HepG2 (cell line): Measurements from ENCODE around the gene PAQR6. TPM values are rescaled to one million over a fixed set of nuclear protein-coding genes. Genes with fewer than 3 reads are reported as not detected.

Experiments
- ATAC-seq: fragments of 200-7000 bp; cut with Tn5 transposase; 3 replicates; pipeline ENCODE4 v1.9.1; 2020; ENCODE audit warnings: mild to moderate bottlenecking, moderate library complexity
- BruUV-seq: library from RNA; stranded (reverse); fragments of 400-500 nt; replicated peaks from 2 replicates; lab custom pipeline; 2021; lab: Mats Ljungman, UMichigan
- CTCF ChIA-PET: fragments of 300-600 bp; formaldehyde crosslinking; extraction: SDS; loops from one replicate; lab custom pipeline; 2021; ENCODE audit warnings: low total read pairs, inconsistent platforms, low intra/inter-chr PET ratio; lab: Yijun Ruan, JAX
- POLR2A ChIA-PET: fragments of 350-600 bp; sonication (Branson Sonifier 250); formaldehyde crosslinking; loops from one replicate; lab custom pipeline; 2020; ENCODE audit warnings: antibody characterized with exemption, inconsistent platforms; lab: Yijun Ruan, JAX
- DNase-seq: peaks from one replicate; pipeline ENCODE4 v3.0.0-alpha.2; 2015; ENCODE audit warnings: low spot score
- FAIRE-seq: peaks from 3 replicates; lab custom pipeline; 2011; peaks lifted over from hg19 to GRCh38; lab: Jason Lieb, UNC
- H2AFZ ChIP-seq: one replicate; pipeline ENCODE4 v1.6.1; 2011; ENCODE audit warnings: low read length, inconsistent platforms
- H3K27ac ChIP-seq: fragments of 300-600 bp; 3 replicates; pipeline ENCODE4 v1.8.0; 2011; ENCODE audit warnings: mixed run types, mild to moderate bottlenecking, mixed read lengths, low read length, inconsistent platforms; ENCODE audit not compliant: insufficient read depth; ENCODE audit errors: extremely low read length
- H3K27me3 ChIP-seq, 2 experiments: fragments of 200-600 bp in 1 of 2; 2 replicates in 1 of 2; 3 replicates in 1 of 2; pipeline versions ENCODE4 v1.6.0 to v1.8.0; 2011; ENCODE audit warnings: low read length in 2 of 2, mild to moderate bottlenecking in 2 of 2, moderate library complexity in 2 of 2, inconsistent platforms in 1 of 2; ENCODE audit not compliant: insufficient read depth in 2 of 2, control insufficient read depth in 1 of 2
- H3K36me3 ChIP-seq, 2 experiments: fragments of 200-600 bp in 1 of 2; replicated peaks in 1 of 2; 2 replicates in 1 of 2; 3 replicates in 1 of 2; pipeline versions ENCODE4 v1.5.1 to v1.8.0; 2011; ENCODE audit warnings: low read length in 2 of 2, inconsistent platforms in 1 of 2; ENCODE audit not compliant: insufficient read depth in 2 of 2, control insufficient read depth in 1 of 2
- H3K4me1 ChIP-seq: 2 replicates; pipeline ENCODE4 v1.5.1; 2012; ENCODE audit warnings: low read length, inconsistent platforms; ENCODE audit not compliant: insufficient read depth
- H3K4me2 ChIP-seq: 2 replicates; pipeline ENCODE4 v1.6.0; 2011; ENCODE audit warnings: low read depth, low read length, inconsistent platforms
- H3K4me3 ChIP-seq, 3 experiments: fragments of 200-600 bp in 1 of 3; sonication (generic), shearing (Covaris generic) in 1 of 3; replicated peaks in 1 of 3; 2 replicates each; pipeline ENCODE4 v1.5.1; 2011 to 2016; ENCODE audit warnings: low read length in 3 of 3, inconsistent platforms in 2 of 3, low read depth in 2 of 3, mild to moderate bottlenecking in 2 of 3, control low read depth in 1 of 3, mixed read lengths in 1 of 3; ENCODE audit not compliant: insufficient read depth in 1 of 3
- H3K79me2 ChIP-seq: one replicate; pipeline ENCODE4 v1.6.1; 2011; ENCODE audit warnings: low read length, inconsistent platforms; ENCODE audit not compliant: insufficient read depth
- H3K9ac ChIP-seq: 2 replicates; pipeline ENCODE4 v1.6.0; 2011; ENCODE audit warnings: mild to moderate bottlenecking, low read depth, low read length, inconsistent platforms; ENCODE audit not compliant: insufficient read depth
- H3K9me3 ChIP-seq: 2 replicates; pipeline ENCODE4 v1.5.1; 2012; ENCODE audit warnings: mild to moderate bottlenecking, low read length
- H4K20me1 ChIP-seq: 2 replicates; pipeline ENCODE4 v1.6.0; 2011; ENCODE audit warnings: inconsistent platforms, mild to moderate bottlenecking, low read length, moderate library complexity; ENCODE audit not compliant: insufficient read depth
- CC2D1A ChIP-seq: sonication (generic); formaldehyde crosslinking; IDR thresholded peaks from 2 replicates; pipeline ENCODE4 v1.8.1; 2023; ENCODE audit warnings: mild to moderate bottlenecking, missing genetic modification reagents
- MED8 ChIP-seq: sonication (generic); formaldehyde crosslinking; IDR thresholded peaks from 2 replicates; pipeline ENCODE4 v1.8.1; 2023; ENCODE audit warnings: mild to moderate bottlenecking, missing genetic modification reagents; ENCODE audit not compliant: insufficient replicate concordance
- SALL1 ChIP-seq: sonication (generic); formaldehyde crosslinking; IDR thresholded peaks from 2 replicates; pipeline ENCODE4 v1.8.0; 2022; ENCODE audit warnings: mild to moderate bottlenecking, missing genetic modification reagents
- SATB2 ChIP-seq: sonication (generic); formaldehyde crosslinking; IDR thresholded peaks from 2 replicates; pipeline ENCODE4 v1.5.0; 2020; ENCODE audit warnings: missing genetic modification reagents
- SMC3 ChIP-seq: IDR thresholded peaks from 2 replicates; pipeline ENCODE4 v1.6.1; 2011; ENCODE audit warnings: low read length, improper control_type of control experiment
- TEAD2 ChIP-seq: sonication (generic); formaldehyde crosslinking; IDR thresholded peaks from 2 replicates; pipeline ENCODE4 v1.9.0; 2021; ENCODE audit warnings: missing genetic modification reagents
- U2AF2 ChIP-seq: fragments of 200-400 bp; formaldehyde crosslinking; IDR thresholded peaks from 2 replicates; pipeline ENCODE4 v1.6.1; 2017; ENCODE audit warnings: low read depth, mild to moderate bottlenecking, low read length
- ZNF256 ChIP-seq: sonication (generic); formaldehyde crosslinking; conservative IDR thresholded peaks from 2 replicates; pipeline ENCODE4 v1.4.0; 2020; ENCODE audit warnings: missing genetic modification reagents
- WGBS: methylation state at CpG from one replicate; pipeline ENCODE4 v1.1.6; 2017; ENCODE audit warnings: low lambda C conversion rate; 5-methylcytosine and 5-hydroxymethylcytosine counted together
- in situ Hi-C: cut with HindIII; loops from 2 replicates; pipeline ENCODE4 v1.10.0; 2017; ENCODE audit warnings: low pct_unique_long_range_greater_than_20kb; ENCODE audit not compliant: extremely low pct_ligation_motif_present
- intact Hi-C: fragments of 100-400 bp; cut with micrococcal nuclease; formaldehyde crosslinking; loops from one replicate; pipeline ENCODE4 v1.10.0; 2022; ENCODE audit not compliant: unreplicated experiment
- polyA plus RNA-seq, 8 experiments: library from polyadenylated mRNA; depleted of rRNA in 3 of 8; stranded (reverse) in 7 of 8; unstranded in 1 of 8; fragments of >200 nt; fragmentation: Illumina TruSeq in 4 of 8; extraction: Trizol in 4 of 8; gene quantifications; 2 replicates each; pipeline versions ENCODE4 v1.2.1 to v1.2.3, GENCODE V29; 2011 to 2016; ENCODE audit warnings: low read depth in 4 of 8, missing spikeins in 1 of 8, mixed read lengths in 1 of 8; ENCODE audit not compliant: insufficient read depth in 1 of 8
- total RNA-seq, 5 experiments: library from RNA; depleted of rRNA; stranded (reverse); fragments of >200 nt; fragmentation: Illumina TruSeq; extraction: Trizol; gene quantifications; 2 replicates each; pipeline ENCODE4 v1.2.3, GENCODE V29; 2016; ENCODE audit warnings: low read depth in 1 of 5
- TF ChIP-seq, protein P1 (sequence below): sonication (generic); formaldehyde crosslinking; IDR thresholded peaks from 2 replicates; pipeline ENCODE4 v1.5.0; 2020; ENCODE audit warnings: missing genetic modification reagents
- TF ChIP-seq, protein P2 (sequence below): sonication (generic); formaldehyde crosslinking; IDR thresholded peaks from 2 replicates; pipeline ENCODE4 v1.8.1; 2023; ENCODE audit warnings: mild to moderate bottlenecking, missing genetic modification reagents
- TF ChIP-seq, protein P3 (sequence below): sonication (generic); formaldehyde crosslinking; IDR thresholded peaks from 2 replicates; pipeline ENCODE4 v1.4.0; 2020; ENCODE audit warnings: missing genetic modification reagents

Gene PAQR6
- total and polyA plus RNA-seq, 2 of the 13 experiments (the other 11 are each of a cell fraction or from before 2014, with no cell fraction given) = 0.82 to 1.4 TPM

DNA sequence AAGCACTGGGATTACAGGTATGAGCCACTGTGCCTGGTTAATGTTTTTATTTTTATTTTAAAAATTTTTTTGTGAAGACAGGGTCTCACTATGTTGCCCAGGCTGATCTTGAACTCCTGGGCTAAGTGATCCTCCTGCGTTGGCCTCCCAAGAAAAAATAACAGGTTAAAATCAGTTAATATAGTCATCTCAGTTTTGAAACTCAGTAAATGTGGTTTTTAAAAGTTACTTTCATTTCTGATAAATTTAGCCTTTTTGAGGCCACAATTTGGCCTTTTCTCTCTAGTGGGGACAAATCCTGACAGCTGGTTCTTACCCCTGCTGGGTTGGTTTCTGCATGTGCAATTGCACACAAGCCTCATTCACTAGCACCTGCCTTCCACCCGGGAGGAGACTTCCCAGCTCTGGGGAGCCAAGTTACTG is 21.7 kb downstream of the PAQR6 start:
- no peaks in the 10 kb centered on the region for H4K20me1 ChIP-seq
- intact Hi-C loops = no loop called here
- CTCF ChIA-PET = interaction anchor here (1.2 to 2.0 kb wide), 3 partner anchors 80 to 130 kb away, joined by 4 to 44 read pairs (median 37); no protein-coding TSS in a partner anchor
- no peak for DNase-seq
- FAIRE-seq = no peak
- H3K79me2 ChIP-seq = no peaks in the 10 kb centered on the region
- no peak overlapping the region for H3K4me2 ChIP-seq
- peaks cover 18 to 53% of the 10 kb centered on the region in 2 experiments for H3K36me3 ChIP-seq
- no peak overlapping the region for H3K4me3 ChIP-seq
- no TSS peak for BruUV-seq
- no peak overlapping the region for H3K9ac ChIP-seq
- WGBS = 100% methylated on average over 2 of the region's 2 CpGs
- H3K27me3 ChIP-seq = no peaks in the 10 kb centered on the region
- no peak for ATAC-seq
- H2AFZ ChIP-seq = no peak overlapping the region
- TF ChIP-seq U2AF2 (no peak), SMC3 (no peak), MED8 (no peak), TEAD2 (CRISPR knock-in tag) (no peak), ZNF256 (CRISPR knock-in tag) (no peak), CC2D1A (CRISPR knock-in tag) (no peak), SATB2 (CRISPR knock-in tag) (no peak), SALL1 (CRISPR knock-in tag) (no peak)
- TF ChIP-seq, protein P1, sequence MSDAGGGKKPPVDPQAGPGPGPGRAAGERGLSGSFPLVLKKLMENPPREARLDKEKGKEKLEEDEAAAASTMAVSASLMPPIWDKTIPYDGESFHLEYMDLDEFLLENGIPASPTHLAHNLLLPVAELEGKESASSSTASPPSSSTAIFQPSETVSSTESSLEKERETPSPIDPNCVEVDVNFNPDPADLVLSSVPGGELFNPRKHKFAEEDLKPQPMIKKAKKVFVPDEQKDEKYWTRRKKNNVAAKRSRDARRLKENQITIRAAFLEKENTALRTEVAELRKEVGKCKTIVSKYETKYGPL (CRISPR knock-in tag) = no peak
- TF ChIP-seq, protein P2, sequence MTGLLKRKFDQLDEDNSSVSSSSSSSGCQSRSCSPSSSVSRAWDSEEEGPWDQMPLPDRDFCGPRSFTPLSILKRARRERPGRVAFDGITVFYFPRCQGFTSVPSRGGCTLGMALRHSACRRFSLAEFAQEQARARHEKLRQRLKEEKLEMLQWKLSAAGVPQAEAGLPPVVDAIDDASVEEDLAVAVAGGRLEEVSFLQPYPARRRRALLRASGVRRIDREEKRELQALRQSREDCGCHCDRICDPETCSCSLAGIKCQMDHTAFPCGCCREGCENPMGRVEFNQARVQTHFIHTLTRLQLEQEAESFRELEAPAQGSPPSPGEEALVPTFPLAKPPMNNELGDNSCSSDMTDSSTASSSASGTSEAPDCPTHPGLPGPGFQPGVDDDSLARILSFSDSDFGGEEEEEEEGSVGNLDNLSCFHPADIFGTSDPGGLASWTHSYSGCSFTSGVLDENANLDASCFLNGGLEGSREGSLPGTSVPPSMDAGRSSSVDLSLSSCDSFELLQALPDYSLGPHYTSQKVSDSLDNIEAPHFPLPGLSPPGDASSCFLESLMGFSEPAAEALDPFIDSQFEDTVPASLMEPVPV = no peak
- TF ChIP-seq, protein P3, sequence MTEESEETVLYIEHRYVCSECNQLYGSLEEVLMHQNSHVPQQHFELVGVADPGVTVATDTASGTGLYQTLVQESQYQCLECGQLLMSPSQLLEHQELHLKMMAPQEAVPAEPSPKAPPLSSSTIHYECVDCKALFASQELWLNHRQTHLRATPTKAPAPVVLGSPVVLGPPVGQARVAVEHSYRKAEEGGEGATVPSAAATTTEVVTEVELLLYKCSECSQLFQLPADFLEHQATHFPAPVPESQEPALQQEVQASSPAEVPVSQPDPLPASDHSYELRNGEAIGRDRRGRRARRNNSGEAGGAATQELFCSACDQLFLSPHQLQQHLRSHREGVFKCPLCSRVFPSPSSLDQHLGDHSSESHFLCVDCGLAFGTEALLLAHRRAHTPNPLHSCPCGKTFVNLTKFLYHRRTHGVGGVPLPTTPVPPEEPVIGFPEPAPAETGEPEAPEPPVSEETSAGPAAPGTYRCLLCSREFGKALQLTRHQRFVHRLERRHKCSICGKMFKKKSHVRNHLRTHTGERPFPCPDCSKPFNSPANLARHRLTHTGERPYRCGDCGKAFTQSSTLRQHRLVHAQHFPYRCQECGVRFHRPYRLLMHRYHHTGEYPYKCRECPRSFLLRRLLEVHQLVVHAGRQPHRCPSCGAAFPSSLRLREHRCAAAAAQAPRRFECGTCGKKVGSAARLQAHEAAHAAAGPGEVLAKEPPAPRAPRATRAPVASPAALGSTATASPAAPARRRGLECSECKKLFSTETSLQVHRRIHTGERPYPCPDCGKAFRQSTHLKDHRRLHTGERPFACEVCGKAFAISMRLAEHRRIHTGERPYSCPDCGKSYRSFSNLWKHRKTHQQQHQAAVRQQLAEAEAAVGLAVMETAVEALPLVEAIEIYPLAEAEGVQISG (CRISPR knock-in tag) = no peak
- TF ChIP-seq, all 625 proteins: peak for 0
- in situ Hi-C loops = loop anchor here (5.0 kb wide), 1 partner anchor 84 kb away; no protein-coding TSS in a partner anchor
- Histone ChIP-seq H3K27ac (no peak overlapping the region), H3K9me3 (no peaks in the 10 kb centered on the region), H3K4me1 (peaks cover 17% of the 10 kb centered on the region)
- POLR2A ChIA-PET = interaction anchor here (2.0 to 4.1 kb wide), 3 partner anchors 53 to 84 kb away, joined by 5 to 38 read pairs (median 17); no protein-coding TSS in a partner anchor
